SW480 (cell line): ENCODE measurements around the gene GPR143.
"Not testable (repeated sequence)": the region's sequence is repeated elsewhere in the genome, so short reads cannot be mapped to it uniquely, and the experiment has no call there.

Experiments used
- DNase-seq: peaks from one replicate; pipeline ENCODE4 v3.0.0-alpha.2; 2016; ENCODE audit warnings: low spot score

Gene GPR143

DNA sequence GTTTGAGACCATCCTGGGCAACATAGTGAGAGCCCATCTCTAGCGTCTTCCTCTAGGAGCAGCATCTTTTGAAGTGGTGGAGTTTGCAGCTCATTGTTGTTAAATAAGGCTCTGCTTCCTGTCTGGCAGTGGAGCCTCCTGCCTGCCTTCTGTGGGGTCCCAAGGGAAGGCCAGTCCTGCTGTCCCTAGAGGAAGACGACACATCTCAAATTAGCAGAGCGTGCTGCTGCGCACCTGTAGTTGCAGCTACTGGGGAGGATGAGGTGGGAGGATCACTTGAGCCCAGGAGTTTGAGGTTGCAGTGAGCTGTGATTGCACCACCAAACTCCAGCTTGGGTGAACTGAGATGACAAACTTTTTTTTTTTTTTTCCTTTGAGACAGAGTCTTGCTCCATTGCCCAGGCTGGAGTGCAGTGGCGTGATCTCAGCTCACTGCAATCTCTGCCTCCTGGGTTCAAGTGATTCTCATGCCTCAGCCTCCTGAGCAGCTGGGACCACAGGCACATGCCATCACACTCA, 2.7 kb upstream of the GPR143 start:
- DNase-seq, result not testable (repeated sequence)

DNA sequence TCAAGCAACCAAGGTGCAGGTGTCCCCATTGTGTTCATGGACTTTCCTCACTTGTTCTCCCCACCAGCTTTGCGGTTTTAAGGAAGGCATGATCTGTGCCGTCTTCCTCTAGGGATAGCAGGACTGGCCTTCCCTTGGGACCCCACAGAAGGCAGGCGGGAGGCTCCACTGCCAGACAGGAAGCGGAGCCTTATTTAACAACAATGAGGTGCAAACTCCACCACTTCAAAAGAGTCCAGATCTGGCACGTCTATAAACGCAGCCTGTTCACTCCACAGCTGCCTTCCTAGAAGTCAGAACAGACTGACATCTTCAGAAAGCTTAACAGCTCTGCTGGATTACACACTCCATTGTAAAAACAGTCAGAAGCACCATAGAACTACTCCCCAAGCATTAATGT, 1.7 kb upstream of the GPR143 start:
- peak; percentile 64 for DNase-seq

DNA sequence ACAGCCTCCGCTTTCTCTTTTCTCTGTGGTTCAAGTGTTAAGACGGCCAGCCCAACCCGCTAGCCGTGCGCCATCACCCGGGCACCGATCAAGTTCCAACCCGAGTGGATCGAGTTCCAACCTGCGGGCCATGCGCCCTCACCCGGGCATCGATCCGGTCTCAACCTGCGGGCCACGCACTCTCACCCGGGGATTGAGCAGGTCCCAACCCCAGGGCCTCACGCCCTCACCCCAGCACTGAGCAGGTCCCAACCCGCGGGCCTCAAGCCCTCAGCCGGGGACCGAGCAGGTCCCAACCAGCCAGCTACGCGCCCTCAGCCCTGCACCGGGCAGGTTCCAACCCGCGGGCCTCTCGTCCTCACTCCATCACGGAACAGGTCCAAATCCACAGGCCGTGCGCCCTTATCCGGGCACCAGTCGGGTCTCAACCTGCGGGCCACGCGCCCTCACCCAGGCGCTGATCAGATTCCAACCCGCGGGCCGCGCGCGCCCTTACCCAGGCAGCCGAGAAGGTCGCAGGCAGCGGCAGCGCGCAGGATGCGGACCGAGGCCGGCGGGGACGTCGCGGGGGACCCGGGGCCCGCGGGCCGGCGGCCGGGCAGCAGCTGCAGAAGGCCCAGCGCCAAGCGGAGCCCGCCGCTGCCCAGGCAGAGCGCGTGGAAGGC, 443 bp downstream of the GPR143 start:
- DNase-seq, result no peak

DNA sequence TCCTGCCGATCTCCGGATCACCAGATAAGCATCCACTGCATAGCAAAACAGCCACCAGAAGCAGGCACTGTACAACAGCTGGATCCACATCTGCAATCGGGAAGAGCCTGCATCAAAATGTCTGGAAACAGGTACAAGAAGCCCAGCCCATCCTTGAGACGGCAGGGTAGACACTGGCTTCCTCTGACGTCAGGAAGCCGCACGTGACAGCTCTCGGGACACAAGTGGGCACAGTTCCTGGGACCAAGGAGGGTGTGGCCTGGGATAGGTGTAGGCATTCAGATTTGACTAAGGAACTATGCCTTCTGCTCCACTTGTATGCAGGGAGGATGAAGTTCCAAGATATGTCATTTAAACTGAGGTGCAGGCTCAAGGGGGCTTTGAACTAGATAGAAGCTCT, 6.3 kb downstream of the GPR143 start:
- DNase-seq, result no peak

DNA sequence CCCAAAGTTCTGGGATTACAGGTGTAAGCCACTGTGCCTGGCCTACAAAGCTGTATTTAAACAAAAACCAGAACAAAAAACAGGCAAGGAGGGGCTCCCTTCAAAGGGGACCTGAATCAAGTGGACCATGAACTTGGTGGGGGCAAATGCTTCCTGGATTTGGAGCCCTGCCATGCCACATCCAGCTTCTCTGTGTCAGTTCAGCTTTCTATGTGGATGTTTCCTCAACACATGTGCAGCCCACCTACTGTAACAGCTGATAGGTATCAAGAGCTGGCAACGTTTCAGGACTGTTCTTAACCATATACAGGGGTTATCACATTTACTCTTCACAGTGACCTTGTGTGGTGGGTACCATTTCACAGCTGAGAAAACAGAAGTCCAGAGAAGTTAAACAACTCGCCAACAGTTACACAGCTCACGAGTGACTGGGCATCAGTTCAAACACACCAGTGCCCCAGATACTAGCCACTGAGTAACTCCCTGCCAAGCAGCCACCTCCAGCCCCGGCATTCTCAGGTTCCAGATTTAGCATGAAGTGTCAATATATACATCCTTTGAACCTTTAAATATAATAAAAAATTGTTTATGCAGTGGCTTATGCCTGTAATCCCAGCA, 7.5 kb downstream of the GPR143 start:
- no peak for DNase-seq

DNA sequence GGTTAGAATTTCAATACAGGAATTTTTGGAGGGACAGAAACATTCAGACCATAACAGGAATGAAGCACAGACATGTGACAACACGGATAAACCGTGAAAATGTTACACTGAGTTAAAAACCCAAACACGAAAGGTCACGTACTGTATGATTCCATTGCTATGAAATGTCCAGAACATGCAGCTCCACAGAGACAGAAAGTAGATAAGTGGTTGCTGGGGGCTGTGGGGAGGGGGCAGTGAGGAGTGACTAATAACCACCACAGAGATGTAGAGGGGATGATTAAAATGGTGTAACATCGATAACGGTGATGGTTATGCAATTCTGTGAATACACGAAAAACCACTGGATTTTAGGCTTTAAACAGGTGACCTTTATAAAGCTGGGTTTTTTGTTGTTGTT, 8.3 kb downstream of the GPR143 start:
- no peak for DNase-seq

DNA sequence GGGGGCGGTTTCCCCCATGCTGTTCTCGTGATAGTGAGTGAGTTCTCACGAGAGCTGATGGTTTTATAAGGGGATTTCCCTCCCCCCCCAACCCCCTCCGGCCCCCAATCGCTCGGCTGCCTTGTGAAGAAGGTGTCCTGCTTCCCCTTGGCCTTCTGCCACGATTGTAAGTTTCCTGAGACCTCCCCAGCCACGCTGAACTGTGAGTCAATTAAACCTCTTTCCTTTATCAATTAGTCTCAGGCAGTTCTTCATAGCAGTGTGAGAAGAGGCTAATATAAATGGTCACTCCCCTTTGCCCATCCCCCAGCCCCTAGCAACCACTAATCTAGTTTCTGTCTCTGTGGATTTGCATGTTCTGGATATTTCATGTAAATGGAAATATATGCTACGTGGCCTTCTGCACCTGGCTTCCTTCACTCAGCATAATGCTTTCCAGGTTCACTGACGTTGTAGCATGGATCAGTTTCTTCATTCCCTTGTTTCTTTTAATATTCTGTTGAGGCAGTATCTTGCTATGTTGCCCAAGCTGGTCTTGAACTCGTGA, 16.4 kb downstream of the GPR143 start:
- DNase-seq, result no peak

DNA sequence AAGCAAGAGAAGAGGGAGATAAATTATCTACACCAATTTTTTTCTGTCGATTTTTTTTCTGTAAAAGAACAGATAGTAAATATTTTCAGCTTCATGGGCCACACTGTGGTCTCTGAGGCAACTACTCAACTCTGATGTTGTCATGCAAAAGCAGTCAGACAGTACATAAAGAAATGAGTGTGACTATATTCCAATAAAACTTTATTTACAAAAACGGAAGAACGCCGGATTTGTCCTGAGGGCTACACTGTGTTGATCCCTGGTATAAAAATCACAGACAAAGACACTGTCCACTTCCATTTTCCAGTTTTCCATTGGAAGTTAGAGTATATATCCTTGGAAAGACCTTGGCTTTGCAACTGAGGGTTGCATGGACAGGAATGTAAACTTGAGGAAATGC, 18.0 kb downstream of the GPR143 start:
- DNase-seq, result no peak

DNA sequence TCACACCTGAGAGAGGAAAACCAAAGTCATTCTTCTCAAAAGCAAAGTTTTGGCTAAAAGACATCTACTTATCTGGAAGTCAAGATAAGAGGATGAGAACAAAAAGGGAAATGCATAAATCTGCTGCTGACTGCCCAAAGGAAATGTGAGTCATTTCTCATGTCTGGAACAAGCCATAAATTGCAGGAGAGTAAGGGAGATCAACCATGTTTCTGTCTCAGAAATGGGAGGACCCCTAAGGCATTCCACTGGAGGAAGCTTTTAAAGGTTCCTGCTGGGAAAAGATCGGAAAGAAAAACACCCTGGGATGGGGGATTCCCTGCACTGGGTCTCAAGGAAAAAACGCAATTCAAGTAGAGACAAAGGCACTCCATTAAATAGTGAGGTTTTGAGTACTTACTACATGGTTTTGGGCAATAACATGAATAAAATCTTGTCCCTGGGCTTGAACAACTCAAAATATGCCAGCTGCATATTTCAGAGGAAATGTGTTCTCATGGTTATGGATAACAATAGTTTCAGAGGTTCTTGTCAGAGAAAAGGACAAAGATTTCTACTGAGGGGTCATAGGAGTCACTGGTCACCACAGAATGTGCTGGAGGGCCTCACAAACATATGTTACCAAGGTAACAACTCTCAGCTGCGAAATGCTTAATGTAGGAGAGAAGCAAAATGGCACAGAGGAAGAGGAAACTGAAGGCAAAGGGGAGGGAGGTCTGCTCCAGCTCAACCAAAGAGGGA, 19.3 kb downstream of the GPR143 start:
- no peak for DNase-seq

DNA sequence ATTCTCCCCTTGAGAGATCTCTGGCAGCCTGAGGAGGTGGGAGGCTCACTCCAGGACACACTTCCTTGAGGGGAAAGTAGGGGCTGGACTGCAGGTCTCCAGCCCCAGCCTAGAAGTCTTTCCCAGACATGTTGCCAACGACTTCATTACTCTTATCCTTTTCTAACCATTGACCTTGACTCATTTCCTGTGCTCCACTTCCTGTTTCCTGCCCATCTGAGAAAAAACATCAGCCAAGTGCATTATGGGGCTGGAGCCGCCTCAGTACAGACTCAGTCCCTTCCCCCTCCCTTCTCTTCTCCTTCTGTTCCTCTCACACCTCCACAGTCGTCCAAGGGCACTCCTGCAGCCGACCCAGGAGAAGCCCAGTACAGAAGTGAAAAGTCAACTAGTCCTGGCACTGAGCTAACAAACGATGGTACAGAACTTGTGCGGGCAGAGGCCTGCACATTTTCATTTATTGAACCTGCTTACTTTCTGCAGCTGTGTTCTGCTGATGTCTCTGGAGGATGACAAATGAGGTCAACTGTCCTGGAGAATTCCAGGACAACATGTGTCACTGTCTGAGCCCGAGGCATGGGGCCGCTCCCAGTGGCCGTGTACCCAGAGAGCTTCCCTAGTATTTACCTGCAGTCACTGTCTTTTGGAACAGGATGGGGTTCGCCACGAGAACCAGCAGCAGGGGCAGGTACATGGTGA, 20.1 kb downstream of the GPR143 start:
- no peak for DNase-seq

DNA sequence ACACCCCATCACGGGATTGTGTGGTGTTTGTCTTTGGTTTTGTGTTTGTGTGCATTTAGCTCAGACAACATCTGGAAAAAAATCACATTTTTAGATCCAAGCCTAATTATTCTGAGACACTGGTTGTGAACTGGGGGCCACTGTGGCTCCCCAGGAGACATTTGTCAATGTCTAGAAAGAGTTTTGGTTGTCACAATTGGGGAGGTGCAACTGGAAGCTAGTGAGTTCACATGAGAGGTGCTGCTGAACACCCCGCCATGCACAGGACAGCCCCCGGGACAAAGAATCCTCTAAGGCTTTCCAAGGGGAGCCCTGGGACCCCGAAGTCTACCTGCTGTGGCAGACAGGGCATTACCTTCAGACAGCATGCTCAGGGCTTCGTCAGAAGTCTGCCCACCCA, 26.5 kb downstream of the GPR143 start:
- no peak for DNase-seq

DNA sequence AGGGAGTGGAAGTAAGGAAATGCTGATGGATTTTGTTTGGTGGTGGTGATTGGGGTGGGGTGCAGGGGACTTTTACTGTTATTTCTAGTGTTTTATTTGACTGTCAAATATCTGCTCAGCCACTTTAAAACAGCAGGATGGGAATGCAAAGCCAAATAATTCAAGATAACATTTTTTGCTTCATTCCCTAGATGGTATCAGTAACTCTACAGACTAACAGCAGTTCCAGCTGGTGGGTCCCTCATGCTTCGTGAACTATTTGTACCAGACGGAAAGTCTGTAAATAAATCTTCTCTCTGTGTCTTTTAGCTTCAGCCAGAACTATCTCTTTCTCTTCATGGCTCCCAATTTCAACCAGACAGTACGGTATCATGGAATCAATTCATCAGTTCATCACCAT, 27.5 kb downstream of the GPR143 start:
- DNase-seq, result no peak

DNA sequence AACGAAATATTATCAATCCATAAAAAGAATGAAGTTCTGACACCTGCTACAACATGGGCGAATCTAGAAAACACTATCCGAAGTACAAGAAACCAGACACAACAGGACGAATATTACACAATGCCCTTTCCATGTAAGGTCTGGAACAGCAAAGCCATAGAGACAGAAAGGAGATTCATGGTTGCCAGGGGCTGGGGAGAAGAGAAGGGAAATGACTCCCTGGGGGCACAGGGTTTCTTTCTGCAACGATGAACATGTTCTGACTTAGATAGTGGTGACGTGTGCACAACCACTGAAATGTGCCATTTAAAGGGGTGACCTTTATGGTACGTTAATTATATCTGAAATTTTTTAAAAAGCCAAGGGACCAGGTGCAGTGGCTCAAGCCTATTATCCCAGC, 28.3 kb downstream of the GPR143 start:
- no peak for DNase-seq

DNA sequence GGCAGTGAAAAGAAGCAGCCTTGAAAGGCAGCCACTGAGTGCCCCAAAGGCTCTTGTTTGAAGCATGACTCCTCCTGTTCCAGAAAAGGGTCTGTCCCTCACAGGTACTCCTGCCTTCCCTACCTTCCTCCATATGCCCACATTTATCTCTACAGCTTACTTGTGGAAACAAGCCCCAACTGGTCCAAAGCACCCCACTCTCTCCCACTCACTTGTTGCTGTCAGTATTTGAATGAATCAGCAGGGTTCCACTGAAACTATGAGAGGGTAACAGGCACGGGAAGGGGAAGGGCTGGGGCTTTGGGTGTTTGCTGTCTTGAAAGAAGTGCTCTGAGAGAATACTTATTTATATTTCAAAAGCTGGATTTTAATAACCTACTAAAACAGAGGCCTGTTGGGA, 34.9 kb downstream of the GPR143 start:
- DNase-seq, result no peak

DNA sequence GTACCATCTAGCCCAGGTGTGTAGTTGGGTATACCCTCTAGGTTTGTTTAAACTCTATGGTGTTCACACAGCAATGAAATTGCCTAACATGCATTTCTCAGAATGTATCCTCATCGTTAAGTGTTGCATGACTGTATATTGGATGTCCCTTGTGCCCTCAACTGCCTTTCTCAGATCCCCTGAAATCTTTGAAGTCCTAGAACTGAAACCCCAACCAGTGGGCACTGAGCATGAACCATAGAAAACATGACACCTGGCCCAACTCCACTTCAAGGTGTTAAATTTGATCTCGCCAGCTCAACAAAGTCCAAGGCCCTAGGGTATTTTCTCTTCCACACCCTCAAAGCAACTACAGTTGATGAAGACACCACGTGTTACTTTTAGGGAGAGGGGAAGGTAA, 35.6 kb downstream of the GPR143 start:
- no peak for DNase-seq

DNA sequence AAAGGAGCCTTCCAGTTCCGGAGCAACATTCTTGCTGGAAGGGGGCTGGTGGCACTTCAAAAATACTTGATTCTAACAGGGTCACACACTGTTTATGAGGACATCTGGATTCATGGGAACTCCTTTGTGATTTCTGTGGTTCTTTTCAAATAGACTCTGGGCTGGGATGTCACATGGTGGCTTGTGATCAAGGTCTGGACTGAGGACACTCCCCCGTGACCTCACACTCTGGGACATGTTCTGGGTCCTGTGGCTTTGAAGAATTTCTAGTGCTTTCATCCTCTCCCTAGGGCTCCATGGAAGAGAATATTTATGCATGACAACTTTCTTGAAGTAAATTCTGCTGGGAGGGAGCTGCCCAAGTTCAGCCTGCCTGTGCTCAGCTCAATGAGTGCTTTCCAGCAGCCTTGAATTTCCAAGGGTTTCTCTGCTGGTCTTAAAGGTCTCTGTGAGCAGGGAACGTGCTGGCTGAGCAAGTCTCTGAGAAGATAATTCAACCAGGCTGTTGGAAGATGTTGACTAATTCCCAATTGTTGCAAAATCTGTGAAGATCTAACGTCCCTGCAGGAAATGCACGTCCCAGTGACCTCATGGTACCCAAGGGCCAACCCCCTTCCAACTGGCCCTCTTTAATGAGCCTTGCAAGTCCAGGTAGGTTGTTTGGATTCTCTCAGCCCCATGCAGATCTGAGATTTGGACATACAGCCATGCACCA, 36.3 kb downstream of the GPR143 start:
- DNase-seq, result peak; percentile 56

DNA sequence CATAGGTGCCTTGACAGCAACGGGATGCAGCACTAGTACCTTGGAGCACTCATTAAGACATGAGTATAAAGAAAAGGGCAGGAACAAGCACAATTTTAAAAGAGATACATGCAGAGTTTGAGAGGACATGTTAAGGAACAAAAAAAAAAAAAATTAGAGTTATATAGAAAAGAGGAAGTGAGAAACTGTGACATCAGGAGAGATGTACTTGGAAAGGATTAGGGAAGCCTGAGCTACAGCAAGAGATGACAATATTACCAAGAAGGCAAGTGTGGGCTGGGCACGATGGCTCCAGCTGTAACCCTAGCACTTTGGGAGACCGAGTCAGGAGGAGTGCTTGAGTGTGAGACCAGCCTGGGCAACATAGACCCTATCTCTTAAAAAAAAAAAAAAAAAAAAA, 37.4 kb downstream of the GPR143 start:
- no peak for DNase-seq

DNA sequence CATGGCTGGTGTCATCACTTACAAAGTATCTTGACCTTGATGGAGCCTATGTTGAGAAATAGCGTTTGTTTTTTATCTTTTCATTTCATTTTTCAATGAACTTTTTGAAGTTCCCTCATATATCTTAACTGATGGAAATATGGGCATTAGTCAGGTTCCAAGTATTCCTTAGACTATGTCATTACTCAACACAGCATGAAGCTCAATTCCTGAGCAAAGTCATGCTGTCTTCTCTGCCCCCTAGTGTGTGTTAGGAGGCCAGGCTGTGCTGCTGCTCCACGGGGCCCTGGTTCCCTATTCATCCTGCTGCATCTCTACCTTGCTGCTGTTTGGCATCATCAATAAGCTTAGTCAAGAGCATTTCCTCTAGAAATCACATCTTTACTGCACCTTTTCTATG, 40.9 kb downstream of the GPR143 start:
- no peak for DNase-seq

DNA sequence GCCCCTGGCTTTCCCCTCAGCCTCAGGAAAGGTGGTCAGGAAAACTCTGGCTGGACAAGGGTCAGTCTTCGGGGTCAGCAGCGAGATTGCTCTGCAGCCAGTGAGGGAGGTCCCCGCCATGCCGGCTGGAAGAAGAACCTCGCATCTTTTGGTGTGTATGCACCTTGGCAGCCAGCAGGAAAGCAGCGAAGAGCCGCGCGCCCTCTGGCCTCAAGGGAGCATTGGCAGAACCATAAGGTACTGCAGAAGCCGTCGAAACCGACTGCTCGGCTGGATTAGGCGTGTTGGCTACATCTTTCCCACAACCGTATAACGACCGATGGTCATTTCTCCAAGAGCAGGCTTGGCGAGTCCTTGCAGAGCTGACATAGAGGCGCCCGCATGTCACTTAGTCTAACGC, 48.3 kb downstream of the GPR143 start:
- DNase-seq, result no peak

DNA sequence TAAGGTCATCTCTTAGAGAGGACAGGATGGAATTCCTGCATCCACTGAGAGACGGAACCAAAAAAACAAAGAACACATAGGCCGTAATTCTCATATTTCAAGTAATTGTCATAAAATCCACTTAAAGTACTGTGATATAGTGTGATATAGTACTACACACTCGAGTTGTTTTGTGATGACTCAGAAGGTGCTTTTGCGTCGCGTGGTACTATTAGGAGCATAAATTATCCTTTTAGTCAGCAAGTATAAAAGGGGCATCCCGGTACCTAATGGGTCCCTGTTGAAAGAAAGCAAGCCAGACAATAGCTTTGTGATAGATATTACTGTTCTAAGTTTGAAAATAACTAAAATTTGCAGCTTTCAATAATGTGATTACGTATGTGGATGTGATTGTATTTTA, 55.3 kb downstream of the GPR143 start:
- no peak for DNase-seq

DNA sequence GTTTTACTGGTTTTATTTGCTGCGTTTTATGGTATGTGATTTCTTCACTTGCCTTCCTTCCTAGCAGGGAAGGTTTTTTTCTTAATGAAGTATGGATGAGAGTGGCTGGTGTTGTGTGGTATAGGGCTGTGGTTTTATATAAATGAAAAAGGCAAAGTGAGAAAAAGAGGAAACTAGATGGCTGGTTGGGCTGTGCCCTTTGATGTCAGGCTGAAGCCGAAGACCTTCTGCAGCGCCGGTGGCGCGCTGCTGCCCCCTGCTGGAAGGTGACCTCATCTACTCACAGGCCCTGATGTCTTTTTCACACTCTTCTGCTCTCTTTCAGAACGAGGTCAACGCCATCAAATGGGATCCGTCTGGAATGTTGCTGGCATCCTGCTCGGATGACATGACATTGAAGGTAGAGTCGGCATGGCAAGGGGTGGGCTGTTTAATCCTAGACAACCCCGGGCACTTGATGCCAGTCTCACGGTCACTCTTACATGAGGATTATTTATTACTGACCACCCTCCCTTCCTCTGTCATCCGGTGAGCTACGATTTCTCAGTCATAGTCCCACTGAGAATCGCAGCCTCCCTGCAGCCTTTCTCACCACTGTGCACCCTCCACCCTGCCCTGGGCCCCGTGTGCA, 56.6 kb downstream of the GPR143 start:
- peak; percentile 61 for DNase-seq
